Ascending aorta (tissue), 2 donors: ENCODE measurements around the gene BNIP3. TPM values are rescaled to one million over a fixed set of nuclear protein-coding genes. Genes with fewer than 3 reads are reported as not detected.

Source experiments
- DNase-seq, 2 donors: peaks; one replicate each; pipeline ENCODE4 v3.0.0-alpha.2; 2019; ENCODE audit warnings: low spot score in 2 of 2
- H3K27ac ChIP-seq, 2 donors: fragments of 200-600 bp; sonication (generic); one replicate each; pipeline ENCODE4 v1.5.1; 2016 to 2017; ENCODE audit warnings: mild to moderate bottlenecking in 1 of 2
- H3K27me3 ChIP-seq: fragments of 200-600 bp; sonication (generic); one replicate; pipeline ENCODE4 v1.5.1; 2017
- H3K36me3 ChIP-seq, 2 donors: fragments of 200-600 bp; sonication (generic); one replicate each; pipeline ENCODE4 v1.5.1; 2016
- H3K4me1 ChIP-seq, 2 donors: fragments of 200-600 bp; sonication (generic); one replicate each; pipeline ENCODE4 v1.5.1; 2016 to 2017; ENCODE audit warnings: mild to moderate bottlenecking in 1 of 2
- H3K4me3 ChIP-seq, 2 donors: fragments of 200-600 bp; sonication (generic); one replicate each; pipeline ENCODE4 v1.5.1; 2016 to 2017; ENCODE audit warnings: mild to moderate bottlenecking in 1 of 2
- H3K9me3 ChIP-seq, 2 donors: fragments of 200-600 bp; sonication (generic); one replicate each; pipeline ENCODE4 v1.5.1; 2016
- intact Hi-C: fragments of 100-400 bp; cut with DNase I; formaldehyde crosslinking; loops from one replicate; pipeline ENCODE4 v1.15.1; 2023
- total RNA-seq: library from RNA; depleted of rRNA; stranded (reverse); fragments of >200 nt; gene quantifications from one replicate; pipeline ENCODE4 v1.1.0, GENCODE V29; 2016
- TF ChIP-seq, protein P1 (sequence below), 3 experiments: fragments of 200-600 bp in 2 of 3; fragments of 450-650 bp in 1 of 3; sonication (generic) in 2 of 3; IDR thresholded peaks; one replicate each; pipeline ENCODE4 v1.5.1; 2016 to 2019; ENCODE audit warnings: antibody characterized with exemption in 3 of 3, mild to moderate bottlenecking in 1 of 3, moderate library complexity in 1 of 3

BNIP3 gene, protein sequence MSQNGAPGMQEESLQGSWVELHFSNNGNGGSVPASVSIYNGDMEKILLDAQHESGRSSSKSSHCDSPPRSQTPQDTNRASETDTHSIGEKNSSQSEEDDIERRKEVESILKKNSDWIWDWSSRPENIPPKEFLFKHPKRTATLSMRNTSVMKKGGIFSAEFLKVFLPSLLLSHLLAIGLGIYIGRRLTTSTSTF
- 18.3 TPM for total RNA-seq

DNA sequence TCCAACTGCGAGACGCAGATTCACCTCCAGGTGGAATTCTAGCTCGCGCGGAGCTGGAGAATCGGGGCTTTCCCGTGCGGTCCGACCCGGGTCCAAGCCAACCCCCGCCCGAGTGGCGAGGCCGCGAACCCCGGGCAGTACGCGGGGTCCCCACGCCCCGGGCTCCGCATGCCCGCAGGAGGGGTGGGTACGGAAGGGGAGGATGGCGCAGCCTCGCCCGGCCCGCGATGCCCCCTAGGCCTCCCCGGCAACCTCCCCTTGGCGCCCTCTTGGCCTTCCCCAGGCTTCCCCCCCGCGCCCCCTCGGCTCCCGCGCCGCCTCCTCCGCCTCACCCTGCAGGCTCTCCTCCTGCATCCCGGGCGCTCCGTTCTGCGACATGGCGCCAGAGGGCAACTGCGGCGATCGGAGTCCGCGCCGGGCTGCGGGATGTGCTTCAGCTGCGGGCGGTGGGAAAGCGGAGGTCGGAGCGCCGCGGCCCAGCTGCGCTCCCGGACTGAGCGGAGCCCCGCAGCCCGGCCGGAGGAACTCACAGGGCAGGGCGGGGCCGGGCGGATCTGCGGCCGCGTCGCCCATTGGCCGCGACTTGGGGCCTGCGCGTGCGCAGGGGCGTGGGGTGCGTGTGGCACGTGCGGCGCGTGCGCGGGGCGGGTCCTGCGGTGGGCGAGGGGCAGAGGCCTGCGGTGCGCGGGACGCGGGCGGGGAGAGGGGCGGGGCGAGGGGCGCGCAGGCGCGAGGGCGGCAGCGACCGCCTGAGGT is at the start of gene BNIP3:
BNIP3 (minus strand) TSS at position 495 of the 756 bp plus-strand sequence; CDS start at position 378, 117 bp downstream.
- intact Hi-C loops = loop anchor here (1.0 to 5.0 kb wide), 5 partner anchors 35 to 556 kb away; partner anchors contain the start of genes INPP5A, LRRC27 and STK32C

DNA sequence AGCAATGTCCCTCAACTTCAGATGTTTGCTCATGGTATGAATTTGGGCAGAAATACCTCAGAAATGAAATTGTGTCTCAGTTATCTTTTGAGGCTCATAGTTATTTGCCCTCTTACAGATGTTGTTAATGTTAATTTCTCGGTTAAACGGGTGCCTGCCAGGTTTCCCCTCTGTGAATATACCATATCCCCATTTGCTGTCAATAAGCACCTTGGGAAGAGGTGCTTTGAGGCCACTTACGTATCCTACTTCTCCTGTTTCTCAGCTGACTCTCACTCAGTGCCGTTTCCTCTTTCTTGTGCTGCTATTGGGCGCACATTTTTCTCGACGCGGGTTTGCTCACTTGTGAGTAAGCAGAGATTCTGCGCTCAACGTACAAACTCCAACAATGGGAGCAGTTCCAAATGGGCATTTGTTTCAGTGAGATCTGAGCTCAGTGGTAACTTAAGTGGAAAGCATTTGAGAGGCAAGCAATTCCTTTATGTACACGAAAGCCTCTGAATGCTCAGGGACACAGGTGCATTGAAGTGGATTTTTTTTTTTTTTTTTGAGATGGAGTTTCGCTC is 49.3 kb upstream of the BNIP3 start:
- TF ChIP-seq, protein P1, sequence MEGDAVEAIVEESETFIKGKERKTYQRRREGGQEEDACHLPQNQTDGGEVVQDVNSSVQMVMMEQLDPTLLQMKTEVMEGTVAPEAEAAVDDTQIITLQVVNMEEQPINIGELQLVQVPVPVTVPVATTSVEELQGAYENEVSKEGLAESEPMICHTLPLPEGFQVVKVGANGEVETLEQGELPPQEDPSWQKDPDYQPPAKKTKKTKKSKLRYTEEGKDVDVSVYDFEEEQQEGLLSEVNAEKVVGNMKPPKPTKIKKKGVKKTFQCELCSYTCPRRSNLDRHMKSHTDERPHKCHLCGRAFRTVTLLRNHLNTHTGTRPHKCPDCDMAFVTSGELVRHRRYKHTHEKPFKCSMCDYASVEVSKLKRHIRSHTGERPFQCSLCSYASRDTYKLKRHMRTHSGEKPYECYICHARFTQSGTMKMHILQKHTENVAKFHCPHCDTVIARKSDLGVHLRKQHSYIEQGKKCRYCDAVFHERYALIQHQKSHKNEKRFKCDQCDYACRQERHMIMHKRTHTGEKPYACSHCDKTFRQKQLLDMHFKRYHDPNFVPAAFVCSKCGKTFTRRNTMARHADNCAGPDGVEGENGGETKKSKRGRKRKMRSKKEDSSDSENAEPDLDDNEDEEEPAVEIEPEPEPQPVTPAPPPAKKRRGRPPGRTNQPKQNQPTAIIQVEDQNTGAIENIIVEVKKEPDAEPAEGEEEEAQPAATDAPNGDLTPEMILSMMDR (IDR thresholded peaks at IDR 0.05) = no peak
- intact Hi-C loops = no loop called here
- H3K4me1 ChIP-seq = peaks cover 0 to 1% of the 10 kb centered on the region in 2 donors
- peaks cover under 1% of the 10 kb centered on the region for H3K27me3 ChIP-seq
- H3K27ac ChIP-seq = no peak overlapping the region
- DNase-seq = no peak
- H3K9me3 ChIP-seq = no peaks in the 10 kb centered on the region
- no peak overlapping the region for H3K4me3 ChIP-seq
- H3K36me3 ChIP-seq = no peaks in the 10 kb centered on the region

More for the DNA sequence above, at the start of gene BNIP3:
- Histone ChIP-seq H3K36me3 (no peaks in the 10 kb centered on the region), H3K9me3 (no peaks in the 10 kb centered on the region), H3K4me1 (peaks cover 6 to 11% of the 10 kb centered on the region in 2 donors), H3K27me3 (no peaks in the 10 kb centered on the region), H3K4me3 (peak within 1 kb of the TSS; percentile 92 to 99), H3K27ac (peak within 1 kb of the TSS; percentile 48 to 67)
- DNase-seq = peak; percentile 82 to 96
- TF ChIP-seq, protein P1 (IDR thresholded peaks at IDR 0.05) = peak in 2 of 3 experiments; percentile 6 to 9

DNA sequence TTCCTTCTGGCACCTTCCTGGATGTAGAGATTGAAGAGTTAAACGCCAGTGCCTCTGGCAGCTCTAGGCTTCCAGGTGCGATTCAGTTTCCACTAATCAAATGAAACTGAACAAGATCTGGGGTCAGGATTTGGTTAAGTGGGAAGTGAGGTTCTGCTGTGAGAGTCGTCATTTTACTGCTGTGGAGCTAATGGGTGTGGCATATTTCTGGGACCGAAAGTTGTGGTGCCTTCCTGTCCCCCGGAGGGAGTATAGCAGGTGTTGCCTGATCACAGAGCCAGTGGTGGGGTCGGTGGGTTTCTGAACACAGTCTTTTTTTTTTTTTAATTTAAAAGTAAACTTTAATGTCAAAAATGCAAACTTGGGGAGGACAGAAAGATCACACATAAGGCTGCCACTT is 47.0 kb upstream of the BNIP3 start:
- H3K27me3 ChIP-seq = no peaks in the 10 kb centered on the region
- no peaks in the 10 kb centered on the region for H3K9me3 ChIP-seq

DNA sequence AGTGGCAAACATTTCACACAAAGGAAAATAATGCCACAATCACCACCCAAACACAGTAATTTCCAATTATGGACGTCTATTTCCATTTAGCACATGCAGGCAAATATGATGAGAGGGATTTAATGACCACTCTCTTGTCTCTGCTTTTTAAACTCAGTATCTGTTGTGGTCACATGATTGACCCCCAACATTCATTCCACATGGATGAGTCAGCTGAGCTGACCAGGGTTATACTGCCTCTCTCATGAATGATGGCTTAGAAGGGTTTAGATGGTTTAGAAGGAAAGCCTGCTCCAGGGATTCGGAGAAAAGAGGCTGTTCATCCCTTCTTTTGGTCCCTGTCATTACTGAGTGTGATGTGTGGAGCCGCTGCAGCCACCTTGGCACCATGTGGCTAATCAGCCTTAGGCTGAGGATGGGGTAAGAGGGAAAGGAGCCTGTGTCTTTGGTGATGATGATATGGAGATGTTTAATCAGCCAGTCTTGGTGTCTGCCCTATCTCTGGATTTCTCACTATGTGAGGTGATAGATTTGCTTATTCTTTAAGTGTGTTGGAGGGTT is 45.8 kb upstream of the BNIP3 start:
- Histone ChIP-seq H3K9me3 (no peaks in the 10 kb centered on the region), H3K4me1 (peaks cover 0 to 4% of the 10 kb centered on the region in 2 donors), H3K27me3 (no peaks in the 10 kb centered on the region), H3K27ac (no peak overlapping the region), H3K4me3 (no peak overlapping the region), H3K36me3 (no peaks in the 10 kb centered on the region)
- intact Hi-C loops = no loop called here
- no peak for DNase-seq
- TF ChIP-seq, protein P1 (IDR thresholded peaks at IDR 0.05) = no peak

More for the DNA sequence above, 47.0 kb upstream of the BNIP3 start:
- intact Hi-C loops = no loop called here
- TF ChIP-seq, protein P1 (IDR thresholded peaks at IDR 0.05) = no peak
- Histone ChIP-seq H3K36me3 (no peaks in the 10 kb centered on the region), H3K27ac (no peak overlapping the region), H3K4me3 (no peak overlapping the region), H3K4me1 (no peaks in the 10 kb centered on the region)
- DNase-seq = no peak

DNA sequence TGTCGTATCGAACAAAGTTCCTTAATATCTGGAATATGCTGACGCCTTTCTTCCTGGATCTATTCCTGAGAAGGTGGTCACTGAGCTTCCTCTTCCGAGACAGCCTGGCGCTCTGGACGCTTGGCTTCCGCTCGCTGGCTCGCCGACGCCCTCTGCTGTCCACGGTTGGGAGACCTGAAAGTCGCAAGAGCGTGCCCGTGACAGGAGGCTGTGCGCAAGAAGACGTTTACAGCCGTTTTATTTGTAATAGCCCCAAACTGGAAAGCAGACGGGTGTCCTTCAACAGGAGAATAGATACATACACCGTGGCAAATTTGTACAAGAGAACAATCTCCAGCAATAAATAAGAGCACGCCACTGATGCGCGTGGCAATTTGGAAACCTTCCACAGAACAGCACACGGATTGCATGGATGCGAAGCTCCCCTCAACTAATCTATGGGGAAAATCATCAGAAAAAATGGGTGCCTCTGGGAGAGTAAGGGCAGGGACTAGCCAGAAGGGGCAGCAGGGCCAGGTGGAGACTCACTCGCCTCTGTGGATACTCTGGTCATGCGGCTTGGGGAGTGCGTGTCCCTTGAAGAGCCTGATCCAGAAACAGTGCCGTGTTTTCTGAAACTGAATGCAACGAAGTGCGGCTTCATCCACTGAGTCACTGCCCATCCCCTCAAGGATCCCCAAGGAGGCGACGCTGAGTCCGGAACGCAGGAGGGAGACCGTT is 41.5 kb upstream of the BNIP3 start:
- peaks cover 0 to 4% of the 10 kb centered on the region in 2 donors for H3K4me1 ChIP-seq

More for the DNA sequence above, 41.5 kb upstream of the BNIP3 start:
- Histone ChIP-seq H3K9me3 (no peaks in the 10 kb centered on the region), H3K36me3 (no peaks in the 10 kb centered on the region), H3K4me3 (peak overlapping the region; percentile 26 to 34), H3K27ac (no peak overlapping the region), H3K27me3 (no peaks in the 10 kb centered on the region)
- DNase-seq = peak in 1 of 2 donors; percentile 83
- TF ChIP-seq, protein P1 (IDR thresholded peaks at IDR 0.05) = peak; percentile 64 to 94 (median 82)
- intact Hi-C loops = loop anchor here (1.0 kb wide), 1 partner anchor 138 kb away; no protein-coding TSS in a partner anchor
